ENCODE results near the gene PDLIM5.

GRCh38 chr4:94419549-94419948 is 32.2 kb upstream of the PDLIM5 start:
- TF ChIP-seq MAX (IDR thresholded peaks at IDR 0.05) (no peak), CEBPB (IDR thresholded peaks at IDR 0.05) (no peak), YY1 (IDR thresholded peaks at IDR 0.05; ENCODE audit: low read depth) (no peak), TAF1 (IDR thresholded peaks at IDR 0.05; ENCODE audit: low read depth) (no peak), RAD21 (IDR thresholded peaks at IDR 0.05; ENCODE audit: low read depth) (no peak), EP300 (IDR thresholded peaks at IDR 0.05; ENCODE audit: borderline replicate concordance) (no peak), REST (IDR thresholded peaks at IDR 0.05; ENCODE audit: low read depth) (no peak), CREB1 (IDR thresholded peaks at IDR 0.05; ENCODE audit: low read depth) (no peak), EGR1 (IDR thresholded peaks at IDR 0.05) (no peak), TEAD4 (IDR thresholded peaks at IDR 0.05) (no peak), FOXM1 (IDR thresholded peaks at IDR 0.05; ENCODE audit: borderline replicate concordance, low read depth) (no peak)
